ENCODE data around the gene MAPK12.

DNA sequence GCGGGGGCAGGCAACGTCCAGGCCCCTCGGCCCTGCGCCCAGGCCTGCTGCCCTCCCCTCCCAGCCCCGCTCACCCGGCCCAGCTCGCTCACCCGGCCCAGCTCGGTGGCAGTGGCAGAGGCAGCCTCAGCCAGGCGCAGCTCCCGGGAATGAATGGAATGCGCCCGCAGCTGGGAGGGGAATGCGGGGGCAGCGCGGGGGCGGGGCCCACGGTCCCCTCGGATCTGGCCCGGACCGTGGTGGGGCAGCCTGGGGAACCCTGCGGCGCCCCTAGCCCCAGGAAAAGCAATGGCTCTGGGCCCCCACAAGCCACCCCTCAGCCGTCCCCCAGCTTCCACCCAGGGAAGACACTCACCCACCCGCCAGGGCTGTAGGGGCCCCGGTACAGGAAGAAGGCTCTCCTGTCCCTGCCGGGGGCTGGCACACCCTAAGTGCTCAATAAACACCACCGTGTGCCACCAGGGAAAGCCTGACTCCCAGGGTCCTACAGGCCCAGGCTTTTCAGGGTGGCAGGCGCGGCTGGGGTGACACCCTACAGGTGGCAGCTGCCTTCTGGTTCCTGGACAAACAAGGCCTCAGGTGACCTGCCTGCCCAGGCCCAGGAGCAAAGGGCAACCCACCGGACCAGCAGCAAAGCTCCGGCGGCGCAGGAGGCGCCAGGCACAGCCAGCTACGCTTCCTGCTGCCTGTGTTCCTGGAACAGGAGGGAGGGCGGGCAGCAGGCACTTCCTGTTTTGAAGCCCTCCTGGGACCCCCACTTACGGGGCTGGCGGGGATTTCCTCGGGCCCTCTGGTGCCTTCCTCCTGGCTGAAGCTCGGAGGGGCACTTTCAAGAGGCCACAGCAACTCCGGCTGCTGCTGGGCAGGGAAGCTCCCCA, 32.2 kb upstream of the MAPK12 start:
- TF ChIP-seq, protein P1, sequence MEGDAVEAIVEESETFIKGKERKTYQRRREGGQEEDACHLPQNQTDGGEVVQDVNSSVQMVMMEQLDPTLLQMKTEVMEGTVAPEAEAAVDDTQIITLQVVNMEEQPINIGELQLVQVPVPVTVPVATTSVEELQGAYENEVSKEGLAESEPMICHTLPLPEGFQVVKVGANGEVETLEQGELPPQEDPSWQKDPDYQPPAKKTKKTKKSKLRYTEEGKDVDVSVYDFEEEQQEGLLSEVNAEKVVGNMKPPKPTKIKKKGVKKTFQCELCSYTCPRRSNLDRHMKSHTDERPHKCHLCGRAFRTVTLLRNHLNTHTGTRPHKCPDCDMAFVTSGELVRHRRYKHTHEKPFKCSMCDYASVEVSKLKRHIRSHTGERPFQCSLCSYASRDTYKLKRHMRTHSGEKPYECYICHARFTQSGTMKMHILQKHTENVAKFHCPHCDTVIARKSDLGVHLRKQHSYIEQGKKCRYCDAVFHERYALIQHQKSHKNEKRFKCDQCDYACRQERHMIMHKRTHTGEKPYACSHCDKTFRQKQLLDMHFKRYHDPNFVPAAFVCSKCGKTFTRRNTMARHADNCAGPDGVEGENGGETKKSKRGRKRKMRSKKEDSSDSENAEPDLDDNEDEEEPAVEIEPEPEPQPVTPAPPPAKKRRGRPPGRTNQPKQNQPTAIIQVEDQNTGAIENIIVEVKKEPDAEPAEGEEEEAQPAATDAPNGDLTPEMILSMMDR (IDR thresholded peaks at IDR 0.05) = no peak
- TF ChIP-seq POLR2A (IDR thresholded peaks at IDR 0.05) = no peak

All from thyroid gland (tissue), 4 donors.